OCI-LY3 (cell line): ENCODE measurements around the gene GRIN3A.

Source experiments
- EZH2phosphoT487 ChIP-seq: fragments of 200-600 bp; shearing (Covaris generic); IDR thresholded peaks from 2 replicates; pipeline ENCODE4 v1.6.1; 2018; ENCODE audit warnings: antibody characterized with exemption, mixed run types, low read depth
- TF ChIP-seq, protein P1 (sequence below): fragments of 200-600, 300-600 bp; sonication (generic); IDR thresholded peaks from 2 replicates; pipeline ENCODE4 v1.5.1; 2014; ENCODE audit warnings: antibody characterized with exemption, low read length, low read depth

DNA sequence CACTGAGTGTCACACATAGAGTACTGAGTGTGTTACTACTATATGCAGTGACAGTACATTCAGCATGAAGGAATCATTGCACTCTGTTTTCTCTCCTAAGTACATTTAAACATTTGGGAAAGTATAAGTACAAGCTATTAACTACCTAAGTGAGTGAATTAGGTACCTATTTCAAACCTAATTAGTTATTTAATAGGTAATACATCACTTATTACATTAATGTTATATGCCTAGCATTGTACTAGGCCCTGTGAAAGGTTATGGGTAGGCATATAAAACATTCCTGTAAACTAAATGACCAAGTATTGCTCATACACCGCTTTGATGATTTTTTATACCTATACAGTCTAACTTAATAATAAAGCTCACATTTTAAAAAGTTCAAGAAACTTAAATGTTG, 118.0 kb downstream of the GRIN3A start:
- TF ChIP-seq, protein P1, sequence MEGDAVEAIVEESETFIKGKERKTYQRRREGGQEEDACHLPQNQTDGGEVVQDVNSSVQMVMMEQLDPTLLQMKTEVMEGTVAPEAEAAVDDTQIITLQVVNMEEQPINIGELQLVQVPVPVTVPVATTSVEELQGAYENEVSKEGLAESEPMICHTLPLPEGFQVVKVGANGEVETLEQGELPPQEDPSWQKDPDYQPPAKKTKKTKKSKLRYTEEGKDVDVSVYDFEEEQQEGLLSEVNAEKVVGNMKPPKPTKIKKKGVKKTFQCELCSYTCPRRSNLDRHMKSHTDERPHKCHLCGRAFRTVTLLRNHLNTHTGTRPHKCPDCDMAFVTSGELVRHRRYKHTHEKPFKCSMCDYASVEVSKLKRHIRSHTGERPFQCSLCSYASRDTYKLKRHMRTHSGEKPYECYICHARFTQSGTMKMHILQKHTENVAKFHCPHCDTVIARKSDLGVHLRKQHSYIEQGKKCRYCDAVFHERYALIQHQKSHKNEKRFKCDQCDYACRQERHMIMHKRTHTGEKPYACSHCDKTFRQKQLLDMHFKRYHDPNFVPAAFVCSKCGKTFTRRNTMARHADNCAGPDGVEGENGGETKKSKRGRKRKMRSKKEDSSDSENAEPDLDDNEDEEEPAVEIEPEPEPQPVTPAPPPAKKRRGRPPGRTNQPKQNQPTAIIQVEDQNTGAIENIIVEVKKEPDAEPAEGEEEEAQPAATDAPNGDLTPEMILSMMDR = no peak
- no peak for TF ChIP-seq EZH2phosphoT487
